OCI-LY1 (cell line): ENCODE data around the gene FARSA.

Experiments used
- CTCF ChIP-seq: fragments of 200-600 bp; sonication (generic), shearing (Covaris generic); IDR thresholded peaks from 2 replicates; pipeline ENCODE4 v1.5.1; 2017; ENCODE audit warnings: mild to moderate bottlenecking, antibody characterized with exemption, low read length, moderate library complexity, mixed read lengths
- EZH2 ChIP-seq: fragments of 200-600 bp; sonication (generic), shearing (Covaris generic); IDR thresholded peaks from 2 replicates; pipeline ENCODE4 v1.8.0; 2017; ENCODE audit warnings: borderline replicate concordance, mixed run types, mild to moderate bottlenecking, antibody characterized with exemption, low read length, moderate library complexity, mixed read lengths

- TF ChIP-seq CTCF (no peak), EZH2 (no peak)
Measured at GRCh38 chr19:12935071-12935470, 1.6 kb upstream of the FARSA start.
